ENCODE results near the gene MAP7. TPM values are rescaled to one million over a fixed set of nuclear protein-coding genes. Genes with fewer than 3 reads are reported as not detected.

The MAP7 gene
- total and polyA plus RNA-seq, 9 of the 15 experiments (the other 6 are each of a cell fraction or from before 2014, with no cell fraction given): 0.76 to 7.7 (median 3.9) TPM

DNA sequence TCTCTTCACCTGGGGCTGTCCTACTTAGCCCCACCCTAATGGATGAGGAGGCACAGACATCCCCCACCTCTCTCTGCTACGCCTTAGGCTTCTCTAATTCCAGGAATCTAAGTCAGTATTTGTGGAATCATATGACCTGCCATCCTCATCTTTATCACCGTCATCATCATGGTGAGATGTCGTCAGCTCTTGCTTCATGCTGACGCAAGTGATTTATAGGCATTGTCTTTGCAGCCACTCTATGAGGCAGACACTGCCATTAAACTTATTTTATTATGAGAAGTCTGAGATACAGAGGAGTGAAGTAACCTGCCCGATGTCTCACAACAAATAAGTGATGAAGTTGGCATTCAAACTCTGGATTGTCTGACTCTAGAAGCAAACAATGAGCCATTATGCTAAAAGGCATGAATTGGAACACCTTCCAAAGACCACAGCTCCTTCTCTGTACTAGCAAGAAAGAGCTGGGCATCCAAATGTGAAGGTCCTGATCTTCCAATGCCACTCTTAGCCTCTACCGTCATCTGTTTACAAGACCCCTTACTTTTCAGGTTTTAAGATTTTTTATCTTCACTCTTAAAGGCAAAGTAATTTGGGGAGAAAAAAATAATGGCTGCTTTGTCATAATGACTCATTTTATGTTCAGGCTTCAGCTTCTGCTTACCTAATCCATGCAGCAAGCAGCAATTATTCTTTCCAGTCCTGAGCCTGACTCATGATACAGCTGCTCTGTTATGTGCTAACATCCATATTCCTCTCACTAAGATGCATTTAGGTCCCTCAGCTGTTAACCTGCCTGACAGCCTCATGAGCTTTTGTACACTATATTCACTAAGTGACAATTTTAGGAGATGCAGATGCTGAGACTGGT is 146.9 kb downstream of the MAP7 start:
- FAIRE-seq: peak; percentile 80
- peaks cover 4 to 40% of the 10 kb centered on the region in 2 experiments for H3K4me1 ChIP-seq (replicated peaks in 1 of 2; ENCODE audit: control insufficient read depth in 2 of 2, insufficient read depth in 2 of 2, low read length in 2 of 2)
- in situ Hi-C loops (cut with MboI): no loop called here
- TF ChIP-seq IRF2 (CRISPR knock-in tag; IDR thresholded peaks at IDR 0.05) (no peak), ZNF239 (CRISPR knock-in tag; IDR thresholded peaks at IDR 0.05) (no peak; the same call in 1 of the 2 replicates), FOXO4 (CRISPR knock-in tag; IDR thresholded peaks at IDR 0.05) (no peak), PRPF4 (IDR thresholded peaks at IDR 0.05; ENCODE audit: insufficient read depth, low read depth, low read length, poor library complexity, severe bottlenecking) (no peak), ZNF398 (CRISPR knock-in tag; IDR thresholded peaks at IDR 0.05) (no peak), CBX8 (IDR thresholded peaks at IDR 0.05; ENCODE audit: borderline replicate concordance, extremely low read depth, low read depth, low read length, poor library complexity, severe bottlenecking) (no peak), KLF16 (IDR thresholded peaks at IDR 0.05) (0 out of 2 replicates have a peak, but pooled peaks have one; percentile 14), FOXA3 (CRISPR knock-in tag; conservative IDR thresholded peaks at IDR 0.05 in 1 of 2, IDR thresholded peaks at IDR 0.05 in 1 of 2) (no peak), SNRNP70 (optimal IDR thresholded peaks at IDR 0.05; ENCODE audit: low read depth, low read length) (no peak), ZNF764 (CRISPR knock-in tag; IDR thresholded peaks at IDR 0.05; ENCODE audit: low read depth) (no peak), ZFX (CRISPR knock-in tag; IDR thresholded peaks at IDR 0.05) (no peak), ZNF354B (CRISPR knock-in tag; IDR thresholded peaks at IDR 0.05) (0 out of 2 replicates have a peak, but pooled peaks have one; percentile 2)
- TF ChIP-seq, protein P1, sequence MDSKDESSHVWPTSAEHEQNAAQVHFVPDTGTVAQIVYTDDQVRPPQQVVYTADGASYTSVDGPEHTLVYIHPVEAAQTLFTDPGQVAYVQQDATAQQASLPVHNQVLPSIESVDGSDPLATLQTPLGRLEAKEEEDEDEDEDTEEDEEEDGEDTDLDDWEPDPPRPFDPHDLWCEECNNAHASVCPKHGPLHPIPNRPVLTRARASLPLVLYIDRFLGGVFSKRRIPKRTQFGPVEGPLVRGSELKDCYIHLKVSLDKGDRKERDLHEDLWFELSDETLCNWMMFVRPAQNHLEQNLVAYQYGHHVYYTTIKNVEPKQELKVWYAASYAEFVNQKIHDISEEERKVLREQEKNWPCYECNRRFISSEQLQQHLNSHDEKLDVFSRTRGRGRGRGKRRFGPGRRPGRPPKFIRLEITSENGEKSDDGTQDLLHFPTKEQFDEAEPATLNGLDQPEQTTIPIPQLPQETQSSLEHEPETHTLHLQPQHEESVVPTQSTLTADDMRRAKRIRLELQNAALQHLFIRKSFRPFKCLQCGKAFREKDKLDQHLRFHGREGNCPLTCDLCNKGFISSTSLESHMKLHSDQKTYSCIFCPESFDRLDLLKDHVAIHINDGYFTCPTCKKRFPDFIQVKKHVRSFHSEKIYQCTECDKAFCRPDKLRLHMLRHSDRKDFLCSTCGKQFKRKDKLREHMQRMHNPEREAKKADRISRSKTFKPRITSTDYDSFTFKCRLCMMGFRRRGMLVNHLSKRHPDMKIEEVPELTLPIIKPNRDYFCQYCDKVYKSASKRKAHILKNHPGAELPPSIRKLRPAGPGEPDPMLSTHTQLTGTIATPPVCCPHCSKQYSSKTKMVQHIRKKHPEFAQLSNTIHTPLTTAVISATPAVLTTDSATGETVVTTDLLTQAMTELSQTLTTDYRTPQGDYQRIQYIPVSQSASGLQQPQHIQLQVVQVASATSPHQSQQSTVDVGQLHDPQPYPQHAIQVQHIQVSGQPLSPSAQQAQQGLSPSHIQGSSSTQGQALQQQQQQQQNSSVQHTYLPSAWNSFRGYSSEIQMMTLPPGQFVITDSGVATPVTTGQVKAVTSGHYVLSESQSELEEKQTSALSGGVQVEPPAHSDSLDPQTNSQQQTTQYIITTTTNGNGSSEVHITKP (IDR thresholded peaks at IDR 0.05; ENCODE audit: partially characterized antibody): peak; percentile 17

More for the DNA sequence above, 146.9 kb downstream of the MAP7 start:
- DNase-seq (ENCODE audit: extremely low read depth in 1 of 4, low spot score in 3 of 4) (peak; percentile 44 to 91 (median 62)), ATAC-seq (peak; percentile 88)
- CTCF ChIA-PET (ENCODE audit: low intra/inter-chr PET ratio): interaction anchor here (0.5 kb wide), 1 partner anchor 1258 kb away, joined by 5 read pairs; no protein-coding TSS in a partner anchor
- intact Hi-C loops (cut with micrococcal nuclease): no loop called here
- Histone ChIP-seq H3K4me2 (ENCODE audit: insufficient read depth, low read length) (peak overlapping the region; percentile 51), H2AFZ (ENCODE audit: low read depth, low read length) (peak overlapping the region; percentile 54), H3K27ac (ENCODE audit: extremely low read depth, low read depth, low read length) (peak overlapping the region; percentile 75), H3K27me3 (ENCODE audit: control insufficient read depth in 2 of 2, insufficient read depth in 2 of 2, low read length in 2 of 2) (no peaks in the 10 kb centered on the region), H3K4me3 (no peak overlapping the region), H3K9ac (ENCODE audit: insufficient read depth in 1 of 2, low read depth in 2 of 2, low read length in 2 of 2) (peak overlapping the region in 1 of 2 experiments; percentile 51; a peak in 2 of 4 replicates), H3K79me2 (ENCODE audit: control insufficient read depth, insufficient read depth, low read length) (no peaks in the 10 kb centered on the region), H3K9me3 (replicated peaks; ENCODE audit: control insufficient read depth, insufficient read depth, low read depth, low read length) (no peaks in the 10 kb centered on the region), H3K36me3 (ENCODE audit: control insufficient read depth, insufficient read depth, low read length) (no peaks in the 10 kb centered on the region), H3K9me1 (ENCODE audit: control insufficient read depth, insufficient read depth, low read length) (no peaks in the 10 kb centered on the region), H4K20me1 (replicated peaks; ENCODE audit: control insufficient read depth, insufficient read depth, low read length) (no peaks in the 10 kb centered on the region)
- WGBS (ENCODE audit: insufficient coverage, low coverage, missing lambda C conversion rate): 4% methylated on average over 6 of the region's 6 CpGs
- POLR2A ChIA-PET: interaction anchor here (0.6 to 3.0 kb wide), 10 partner anchors 9 to 113 kb away, joined by 3 to 14 read pairs (median 4); partner anchors contain the start of gene BCLAF1
- no TSS peak for BruUV-seq (replicated peaks)
